ENCODE measurements around the gene GMPPB.
"Not testable (repeated sequence)": the region's sequence is repeated elsewhere in the genome, so short reads cannot be mapped to it uniquely, and the experiment has no call there.

The GMPPB gene

GRCh38 chr3:49723628-49724551 is at the start of gene GMPPB:
GMPPB (minus strand) TSS chr3:49723951; CDS start chr3:49723726, 225 bp downstream.
- peak; percentile 93 to 99 (median 97) for DNase-seq
- intact Hi-C loops (cut with DNase I), result loop anchor here (5.0 kb wide), 1 partner anchor 63 kb away; the partner anchor contains the start of gene IP6K1

- intact Hi-C loops (cut with DNase I), result no loop called here
- peak in 1 of 42 donors; percentile 1 for DNase-seq
These were observed 49.0 kb upstream of the GMPPB start for GRCh38 chr3:49772703-49773102.

GRCh38 chr3:49771340-49771938 is 47.7 kb upstream of the GMPPB start:
- intact Hi-C loops (cut with DNase I), result no loop called here
- DNase-seq, result no peak

- DNase-seq, result no peak
- intact Hi-C loops (cut with DNase I), result no loop called here
These were observed 46.2 kb upstream of the GMPPB start for GRCh38 chr3:49769926-49770325.

GRCh38 chr3:49769286-49769915 is 45.6 kb upstream of the GMPPB start:
- intact Hi-C loops (cut with DNase I), result no loop called here
- DNase-seq, result no peak

GRCh38 chr3:49763981-49764380 is 40.2 kb upstream of the GMPPB start:
- DNase-seq, result no peak
- intact Hi-C loops (cut with DNase I), result no loop called here

GRCh38 chr3:49761661-49762060 is 37.9 kb upstream of the GMPPB start:
- intact Hi-C loops (cut with DNase I), result no loop called here
- no peak for DNase-seq

GRCh38 chr3:49759226-49759625 is 35.5 kb upstream of the GMPPB start:
- DNase-seq, result no peak
- intact Hi-C loops (cut with DNase I), result no loop called here

- intact Hi-C loops (cut with DNase I), result no loop called here
- no peak for DNase-seq
These were observed 33.4 kb upstream of the GMPPB start for GRCh38 chr3:49757197-49757596.

- intact Hi-C loops (cut with DNase I), result no loop called here
- no peak for DNase-seq
These were observed 32.3 kb upstream of the GMPPB start for GRCh38 chr3:49756036-49756435.

GRCh38 chr3:49754536-49754935 is 30.8 kb upstream of the GMPPB start:
- DNase-seq, result no peak
- intact Hi-C loops (cut with DNase I), result no loop called here

GRCh38 chr3:49751501-49751900 is 27.8 kb upstream of the GMPPB start:
- intact Hi-C loops (cut with DNase I), result no loop called here

GRCh38 chr3:49750056-49750455 is 26.3 kb upstream of the GMPPB start:
- no peak for DNase-seq
- intact Hi-C loops (cut with DNase I), result no loop called here

More at GRCh38 chr3:49751501-49751900, 27.8 kb upstream of the GMPPB start:
- no peak for DNase-seq

GRCh38 chr3:49748874-49749273 is 25.1 kb upstream of the GMPPB start:
- intact Hi-C loops (cut with DNase I); DNase-seq: not testable (repeated sequence)

GRCh38 chr3:49747792-49748480 is 24.2 kb upstream of the GMPPB start:
- DNase-seq, result no peak
- intact Hi-C loops (cut with DNase I), result no loop called here

GRCh38 chr3:49745986-49746385 is 22.2 kb upstream of the GMPPB start:
- DNase-seq, result no peak
- intact Hi-C loops (cut with DNase I), result no loop called here

- intact Hi-C loops (cut with DNase I), result no loop called here
- no peak for DNase-seq
These were observed 16.7 kb upstream of the GMPPB start for GRCh38 chr3:49740427-49740826.

GRCh38 chr3:49738067-49738713 is 14.4 kb upstream of the GMPPB start:
- no peak for DNase-seq
- intact Hi-C loops (cut with DNase I), result no loop called here

GRCh38 chr3:49734752-49735151 is 11.0 kb upstream of the GMPPB start:
- DNase-seq, result peak in 1 of 42 donors; percentile 33
- intact Hi-C loops (cut with DNase I), result no loop called here
